Activated T-cell treated with anti-CD3 and anti-CD28 coated beads for 24 hours (primary cell): ENCODE data around the gene MYO7B.

ENCODE experiments used
- DNase-seq: peaks from one replicate; pipeline ENCODE4 v3.0.0-alpha.2; 2020; ENCODE audit warnings: low read depth

The MYO7B gene

GRCh38 chr2:127664065-127664894 lies 128.8 kb downstream of the MYO7B start:
- DNase-seq = no peak

DNA sequence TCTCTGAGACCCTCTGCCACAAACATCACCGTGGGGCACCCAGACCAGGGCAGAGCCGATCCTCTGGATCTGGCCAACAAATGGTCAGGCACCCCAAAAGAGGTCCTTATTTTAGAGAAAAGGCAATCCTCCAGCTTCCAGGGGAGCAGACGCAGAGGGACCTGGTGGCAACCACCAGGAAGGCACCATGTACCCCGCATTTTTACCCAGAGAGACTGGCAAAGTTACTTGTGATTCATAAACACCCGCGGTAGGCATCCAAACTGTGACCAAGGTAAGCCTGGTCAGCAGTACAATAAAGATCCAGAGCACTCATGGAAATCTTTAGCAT lies 129.4 kb downstream of the MYO7B start:
- DNase-seq = no peak

DNA sequence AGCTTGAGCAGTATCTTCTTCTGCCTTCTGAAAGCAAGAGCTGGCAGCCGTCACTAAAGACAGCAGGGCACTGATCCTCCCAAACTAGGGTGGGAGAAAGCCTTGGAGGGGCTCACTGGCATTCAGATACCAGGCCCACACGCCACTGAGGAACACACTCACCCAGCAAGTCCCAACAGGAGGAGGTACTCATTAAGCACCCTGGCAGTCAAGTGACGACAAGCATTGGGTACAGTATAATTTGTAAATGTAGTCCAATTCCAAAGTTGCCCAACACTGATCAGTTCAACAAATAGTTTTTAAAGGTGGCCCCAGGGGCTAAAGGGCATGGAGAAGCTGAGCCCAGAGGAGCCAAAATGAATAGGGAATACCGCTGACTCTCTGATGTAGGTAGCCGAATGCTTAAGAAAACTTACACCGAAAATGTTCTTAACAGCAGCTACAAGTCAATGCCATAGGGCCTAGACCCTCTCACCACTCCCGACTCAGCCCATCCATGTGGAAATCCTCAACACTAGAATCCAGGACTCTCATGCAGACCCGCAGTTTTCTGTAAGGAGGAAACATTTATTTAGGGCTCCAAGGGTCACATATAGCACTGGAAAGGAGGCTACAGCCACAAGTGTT lies 129.9 kb downstream of the MYO7B start:
- no peak for DNase-seq

DNA sequence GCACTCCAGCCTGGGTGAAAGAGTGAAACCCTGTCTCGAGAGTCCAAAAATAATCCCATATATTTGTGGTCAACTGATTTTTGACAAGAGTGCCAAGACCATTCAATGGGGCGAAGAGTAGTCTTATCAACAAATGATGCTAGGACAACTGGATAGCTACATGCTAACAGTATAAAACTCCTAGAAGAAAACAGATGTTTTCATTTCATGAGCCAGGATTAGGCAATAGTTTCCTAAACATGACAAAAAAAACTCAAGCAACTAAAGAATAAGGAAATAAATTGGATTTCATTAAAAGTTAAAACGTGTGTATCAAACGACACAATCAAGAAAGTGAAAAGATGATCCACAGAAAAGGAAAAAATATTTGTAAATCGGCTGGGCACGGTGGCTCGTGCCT lies 133.6 kb downstream of the MYO7B start:
- DNase-seq = no peak

DNA sequence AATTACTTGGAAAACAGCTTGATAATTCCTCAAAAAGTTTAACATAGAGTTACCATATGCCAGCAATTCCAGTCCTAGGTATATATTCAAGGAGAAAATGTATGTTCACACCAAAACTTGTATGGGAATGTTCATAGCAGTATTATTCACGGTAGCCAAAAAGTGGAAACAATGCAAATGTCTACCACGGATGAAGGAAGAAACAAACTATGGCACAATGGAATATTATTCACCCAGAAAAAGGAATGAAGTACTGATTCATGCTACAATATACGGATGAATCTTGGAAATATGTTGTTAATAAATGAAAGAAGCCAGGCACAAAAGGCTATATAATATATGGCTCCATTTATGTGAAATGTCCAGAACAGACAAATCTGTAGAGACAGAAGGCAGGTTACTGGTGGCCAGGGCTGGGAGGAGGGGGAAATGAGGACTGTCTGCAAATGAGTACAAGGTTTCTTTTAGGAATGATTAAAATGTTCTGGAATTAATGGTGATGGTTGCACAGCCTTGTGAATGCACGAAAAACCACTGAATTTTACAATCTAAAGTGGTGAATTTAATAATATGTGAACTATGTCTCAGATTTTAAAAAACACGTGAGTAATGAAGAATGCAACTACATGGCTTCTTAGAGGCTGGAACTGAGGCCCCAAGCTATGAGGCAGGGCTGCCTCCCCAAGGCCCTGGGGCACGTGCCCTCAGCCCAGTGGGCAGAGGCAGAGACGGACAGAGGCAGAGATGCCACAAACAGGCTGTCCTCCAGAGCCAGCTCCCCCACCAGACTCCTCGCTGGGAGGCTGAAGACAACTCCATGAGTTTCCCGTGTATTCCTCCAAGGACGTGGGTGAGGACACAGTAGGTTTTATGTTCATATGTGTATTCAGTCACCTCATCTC lies 134.8 kb downstream of the MYO7B start:
- DNase-seq = no peak

DNA sequence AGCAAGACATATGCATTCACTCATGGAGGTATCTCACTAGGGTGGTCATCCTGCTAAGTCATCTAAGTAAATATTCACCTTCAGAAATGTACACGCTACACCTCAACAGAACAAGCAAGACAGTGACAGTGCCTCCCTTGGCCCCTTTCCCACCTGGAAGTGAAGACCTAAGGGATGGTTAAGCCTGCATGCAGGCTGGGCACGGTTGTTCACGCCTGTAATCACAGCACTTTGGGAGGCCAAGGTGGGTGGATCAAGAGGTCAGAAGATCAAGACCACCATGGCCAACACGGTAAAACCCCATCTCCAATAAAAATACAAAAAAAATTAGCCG lies 135.4 kb downstream of the MYO7B start:
- DNase-seq = no peak

GRCh38 chr2:127671557-127672302 lies 136.2 kb downstream of the MYO7B start:
- no peak for DNase-seq

DNA sequence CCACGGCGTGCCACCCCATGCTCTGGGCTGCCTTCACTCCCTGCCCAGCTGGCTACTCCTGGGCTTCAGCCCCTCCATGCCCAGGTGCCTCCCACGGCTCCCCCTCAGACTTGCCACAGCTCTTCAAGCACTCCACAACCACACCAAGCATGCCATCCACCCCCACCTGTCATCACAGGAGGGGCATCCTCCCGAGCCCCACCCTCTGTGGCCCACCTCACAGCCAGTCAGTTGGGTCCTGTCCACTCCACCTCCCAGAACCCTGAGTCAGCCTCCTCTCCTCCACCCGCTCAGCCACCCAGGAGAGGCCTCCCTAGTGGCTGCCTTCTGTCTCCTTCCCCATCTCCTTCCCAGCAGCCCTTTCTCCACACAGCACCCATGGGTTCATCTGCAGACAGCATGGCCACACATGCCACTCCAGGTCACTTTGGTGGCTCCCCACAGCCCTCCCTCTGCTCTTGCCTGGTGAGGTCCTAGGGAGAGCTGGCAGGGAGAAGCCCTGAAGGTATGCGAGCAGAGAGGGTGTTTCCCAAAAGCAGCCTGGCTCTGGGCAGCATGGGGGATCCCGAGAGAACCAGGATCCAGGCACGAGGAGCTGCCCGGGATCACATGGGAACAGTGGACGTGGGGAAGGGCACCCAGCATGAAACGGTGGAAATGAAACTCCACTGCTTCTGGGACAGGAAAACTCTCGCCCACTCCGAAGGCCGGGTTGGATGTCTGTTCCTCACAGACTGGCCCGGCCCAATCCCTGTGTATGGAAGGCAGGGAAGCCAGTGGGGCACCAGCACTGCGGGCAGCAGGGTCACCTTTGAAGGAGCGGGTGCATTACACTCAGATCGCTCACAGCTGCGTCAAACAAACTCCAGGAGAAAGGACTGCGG lies 137.1 kb downstream of the MYO7B start:
- DNase-seq = no peak

GRCh38 chr2:127673291-127674069 lies 138.0 kb downstream of the MYO7B start:
- DNase-seq = no peak

DNA sequence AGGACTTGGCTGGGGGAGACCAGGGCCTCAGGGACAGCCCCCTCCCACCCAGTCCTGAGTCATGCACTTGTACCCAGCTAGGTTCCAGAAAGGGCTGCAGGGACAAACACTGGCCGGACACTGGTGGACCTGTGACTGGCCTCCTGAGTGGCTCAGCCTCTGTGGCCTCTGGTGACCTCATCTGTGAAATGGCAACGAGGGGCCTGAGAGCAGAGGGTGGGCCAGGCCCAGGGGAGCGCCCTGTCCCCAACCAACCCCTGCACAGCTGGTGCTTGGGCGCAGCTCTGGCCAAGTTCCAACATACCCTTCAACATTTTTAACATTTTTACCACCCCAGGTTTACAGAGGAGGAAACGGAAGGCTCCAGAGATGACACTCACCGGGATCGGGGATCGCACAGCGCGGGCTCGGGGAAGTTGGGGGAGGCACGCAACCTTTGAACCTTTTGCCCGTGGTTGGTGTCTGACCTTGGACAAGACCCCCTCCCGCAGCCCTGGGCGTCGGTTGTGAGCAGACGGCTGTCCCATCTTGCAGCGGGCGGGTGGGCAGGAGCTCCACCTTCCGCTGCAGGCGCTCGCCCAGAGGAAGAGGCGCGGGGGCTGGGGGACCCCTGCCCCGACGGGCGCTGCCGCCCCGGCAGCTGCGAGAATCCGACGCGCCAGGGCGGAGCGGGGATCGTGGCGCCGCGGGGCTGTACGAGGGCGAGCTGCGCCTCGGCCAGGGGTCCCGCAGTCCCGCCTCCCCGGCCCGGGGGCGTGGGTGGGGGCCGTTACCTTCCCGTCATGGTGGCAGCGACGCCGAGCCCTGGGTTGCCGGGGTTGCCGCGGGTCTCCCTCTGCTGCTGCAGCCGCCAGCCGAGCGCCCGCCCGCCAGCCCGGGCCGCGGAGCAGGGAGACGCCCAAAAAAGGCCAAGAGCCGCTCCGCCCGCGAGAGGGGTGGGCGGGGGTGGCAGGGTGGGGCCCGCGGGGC lies 139.0 kb downstream of the MYO7B start:
- DNase-seq = no peak

DNA sequence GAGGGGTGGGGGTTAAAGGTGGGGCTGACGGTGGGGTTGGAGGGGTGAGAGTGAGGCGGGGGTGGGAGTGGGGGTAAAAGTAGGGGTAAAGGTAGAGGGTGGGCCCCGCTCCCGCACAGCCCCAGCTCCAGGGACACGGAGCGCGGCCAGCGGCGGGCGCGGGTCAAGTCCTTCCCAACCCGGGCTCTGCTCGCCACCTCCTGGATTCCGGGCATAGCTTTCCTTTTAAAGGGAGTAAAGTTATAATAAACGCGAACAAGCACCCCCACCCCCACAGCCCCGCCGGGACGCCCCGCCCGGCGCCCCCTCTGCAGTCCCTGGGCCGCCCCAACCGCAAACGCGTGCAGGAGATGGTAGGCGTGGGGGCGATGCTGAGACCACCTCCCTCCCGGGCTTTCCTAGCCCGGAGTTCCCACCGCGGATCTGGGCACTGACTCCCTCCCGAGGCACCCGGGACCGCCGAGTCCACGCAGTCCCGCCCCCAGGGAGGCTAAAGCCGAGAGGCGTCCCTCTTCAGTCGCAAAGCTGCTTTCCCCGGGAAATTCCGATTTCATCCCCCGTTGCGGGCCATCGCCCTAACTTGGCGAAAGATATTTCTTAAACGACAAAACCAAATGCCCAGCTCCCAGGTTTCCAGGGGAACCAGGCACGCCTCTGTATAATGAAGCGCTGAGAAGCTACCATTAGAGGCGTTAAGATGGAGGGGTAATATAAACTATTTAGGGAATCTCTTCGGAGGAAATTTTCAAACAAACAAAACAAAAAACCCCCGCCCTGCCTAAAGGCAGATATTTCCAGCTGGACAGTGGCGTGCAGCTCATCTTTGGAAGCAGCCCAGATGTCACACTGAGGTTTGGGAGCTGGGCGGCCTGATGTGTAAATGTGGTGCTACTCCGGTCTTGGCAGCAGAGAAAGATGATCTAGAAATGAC lies 140.1 kb downstream of the MYO7B start, which contains the start of gene LIMS2:
Gene LIMS2, minus strand, starts transcription at position 200 of the 931 bp plus-strand sequence. CDS start 506 bp downstream, outside the sequence.
- no peak for DNase-seq

- DNase-seq = no peak
These were observed 141.4 kb downstream of the MYO7B start for GRCh38 chr2:127676906-127677305.

DNA sequence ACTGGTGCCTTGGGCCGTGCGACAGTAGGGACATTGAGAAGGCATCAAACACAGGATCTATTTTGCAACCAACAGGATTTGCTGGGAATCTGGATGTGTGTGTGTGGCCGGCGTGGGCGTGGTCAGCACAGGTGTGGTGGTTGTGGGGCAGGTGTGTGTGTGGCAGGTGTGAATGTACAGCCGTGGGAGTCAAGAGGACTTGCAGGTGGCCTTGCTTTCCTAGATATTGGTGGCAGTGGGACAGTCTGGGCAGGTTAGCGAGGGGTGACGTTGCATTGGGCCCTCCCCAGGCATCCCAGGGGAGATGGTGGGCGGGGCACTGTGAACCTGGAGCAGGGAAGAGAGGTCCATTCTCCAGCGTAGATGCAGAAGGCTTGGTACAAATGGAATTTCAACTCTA lies 143.0 kb downstream of the MYO7B start:
- DNase-seq = no peak

GRCh38 chr2:127678991-127679390 lies 143.5 kb downstream of the MYO7B start:
- no peak for DNase-seq

GRCh38 chr2:127679680-127680361 lies 144.3 kb downstream of the MYO7B start:
- DNase-seq = no peak

- DNase-seq = no peak
These were observed 145.3 kb downstream of the MYO7B start for GRCh38 chr2:127680706-127681287.

GRCh38 chr2:127681288-127681804 lies 145.9 kb downstream of the MYO7B start:
- DNase-seq = no peak
